GM19395 (cell line): Measurements from ENCODE around the gene ZNF100.
"Not testable (repeated sequence)": the region's sequence is repeated elsewhere in the genome, so short reads cannot be mapped to it uniquely, and the experiment has no call there.

Experiments used
- ATAC-seq: cut with Tn5 transposase; IDR thresholded peaks from one replicate; pipeline ENCODE4 v1.9.1; 2021; ENCODE audit warnings: mild to moderate bottlenecking, moderate library complexity; ENCODE audit not compliant: unreplicated experiment

The ZNF100 gene

DNA sequence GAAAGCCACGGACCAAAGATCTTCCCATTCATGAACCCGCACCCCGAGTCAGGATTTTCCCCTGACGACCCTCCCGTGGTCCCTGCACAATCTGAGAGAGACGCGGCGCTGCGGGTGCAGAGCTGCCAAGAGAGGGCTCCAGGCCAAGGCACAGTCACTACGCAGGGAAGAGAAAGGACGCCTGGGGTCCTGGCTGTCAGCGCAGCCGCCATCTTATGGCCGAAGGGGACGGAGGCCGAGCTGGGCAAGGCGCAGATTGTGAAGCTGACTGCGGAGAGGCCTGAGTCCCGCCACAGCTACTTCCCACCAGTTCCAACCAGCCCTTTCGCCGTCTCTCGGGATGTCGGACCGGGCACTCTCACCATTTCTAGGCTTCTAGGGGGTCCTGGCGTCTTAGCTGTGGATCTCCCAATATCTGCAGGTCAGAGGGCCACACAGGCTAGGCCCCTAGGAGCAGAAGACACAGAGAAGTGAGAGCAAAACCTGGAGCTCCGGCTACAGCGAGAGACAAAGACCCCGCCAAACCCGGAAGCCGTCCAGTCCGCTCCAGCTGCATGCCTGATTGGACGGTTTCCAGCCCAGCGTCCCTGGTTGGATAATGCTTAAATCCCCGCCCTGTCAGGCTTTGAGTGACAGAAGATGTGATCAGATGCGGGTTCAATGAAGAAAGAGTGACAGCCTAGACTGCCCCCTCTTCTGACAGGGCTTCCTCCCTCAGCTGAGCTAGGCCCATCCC is at the start of gene ZNF100:
TSS of gene ZNF100 (minus strand) at position 515 of the 736 bp plus-strand sequence. CDS start at position 365, 150 bp downstream.
- ATAC-seq, result peak; percentile 95

- ATAC-seq, result no peak
Observed at GRCh38 chr19:21812448-21812847, 45.1 kb upstream of the ZNF100 start.

DNA sequence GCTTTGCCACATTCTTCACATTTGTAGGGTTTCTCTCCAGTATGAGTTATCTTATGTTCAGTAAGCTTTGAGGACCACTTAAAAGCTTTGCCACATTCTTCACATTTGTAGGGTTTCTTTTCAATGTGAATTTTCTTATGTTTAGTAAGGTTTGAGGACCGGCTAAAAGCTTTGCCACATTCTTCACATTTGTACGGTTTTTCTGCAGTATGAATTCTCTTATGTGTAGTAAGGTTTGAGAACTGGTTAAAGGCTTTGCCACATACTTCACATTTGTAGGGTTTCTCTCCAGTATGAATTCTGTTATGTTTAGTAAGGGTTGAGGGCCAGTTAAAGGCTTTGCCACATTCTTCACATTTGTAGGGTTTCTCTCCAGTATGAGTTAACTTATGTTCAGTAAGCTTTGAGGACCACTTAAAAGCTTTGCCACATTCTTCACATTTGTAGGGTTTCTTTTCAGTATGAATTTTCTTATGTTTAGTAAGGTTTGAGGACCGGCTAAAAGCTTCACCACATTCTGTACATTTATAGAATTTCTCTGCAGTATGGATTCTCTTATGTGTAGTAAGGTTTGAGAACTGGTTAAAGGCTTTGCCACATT is 41.1 kb upstream of the ZNF100 start:
- ATAC-seq, result not testable (repeated sequence)

DNA sequence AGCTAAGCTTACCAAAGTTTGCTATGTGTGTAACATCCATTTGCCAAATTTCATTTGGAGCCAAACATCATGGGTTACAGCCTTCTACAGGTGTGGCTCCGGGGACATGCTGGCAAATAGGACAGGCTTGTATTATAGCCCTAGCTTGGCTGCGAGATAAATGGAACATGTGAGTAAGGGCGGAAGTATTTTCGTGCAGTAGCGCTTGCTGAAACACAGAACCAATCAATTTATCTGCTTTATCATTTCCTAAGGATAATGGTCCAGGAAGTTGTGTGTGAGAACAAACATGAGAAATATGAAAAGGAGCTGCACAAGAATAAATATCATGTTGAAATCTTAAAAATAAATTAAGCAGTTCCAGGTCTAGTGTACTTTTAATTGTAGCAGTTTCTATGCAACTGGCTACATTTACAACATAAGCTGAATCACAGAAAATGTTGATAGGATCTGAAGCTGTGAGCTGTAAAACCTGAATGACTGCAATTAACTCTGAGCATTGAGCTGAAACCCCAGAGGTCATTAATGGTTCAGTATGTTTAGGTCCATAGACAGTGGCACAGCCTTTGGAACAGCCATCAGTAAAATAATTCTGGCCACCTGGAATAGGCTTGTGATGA is 22.2 kb upstream of the ZNF100 start:
- ATAC-seq, result no peak

- no peak for ATAC-seq
Observed at GRCh38 chr19:21786936-21787335, 19.6 kb upstream of the ZNF100 start.

DNA sequence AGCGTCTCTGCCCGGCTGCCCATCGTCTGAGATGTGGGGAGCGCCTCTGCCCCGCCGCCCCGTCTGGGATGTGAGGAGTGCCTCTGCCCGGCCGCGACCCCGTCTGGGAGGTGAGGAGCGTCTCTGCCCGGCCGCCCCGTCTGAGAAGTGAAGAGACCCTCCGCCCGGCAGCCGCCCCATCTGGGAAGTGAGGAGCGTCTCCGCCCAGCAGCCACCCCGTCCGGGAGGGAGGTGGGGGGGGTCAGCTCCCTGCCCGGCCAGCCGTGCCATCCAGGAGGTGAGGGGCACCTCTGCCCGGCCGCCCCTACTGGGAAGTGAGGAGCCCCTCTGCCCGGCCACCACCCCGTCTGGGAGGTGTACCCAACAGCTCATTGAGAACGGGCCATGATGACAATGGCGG is 8.4 kb upstream of the ZNF100 start:
- ATAC-seq, result not testable (repeated sequence)

GRCh38 chr19:21766705-21767064 is 694 bp downstream of the ZNF100 start:
- peak; percentile 19 for ATAC-seq

- ATAC-seq, result no peak
Observed at GRCh38 chr19:21765151-21765550, 2.2 kb downstream of the ZNF100 start.

DNA sequence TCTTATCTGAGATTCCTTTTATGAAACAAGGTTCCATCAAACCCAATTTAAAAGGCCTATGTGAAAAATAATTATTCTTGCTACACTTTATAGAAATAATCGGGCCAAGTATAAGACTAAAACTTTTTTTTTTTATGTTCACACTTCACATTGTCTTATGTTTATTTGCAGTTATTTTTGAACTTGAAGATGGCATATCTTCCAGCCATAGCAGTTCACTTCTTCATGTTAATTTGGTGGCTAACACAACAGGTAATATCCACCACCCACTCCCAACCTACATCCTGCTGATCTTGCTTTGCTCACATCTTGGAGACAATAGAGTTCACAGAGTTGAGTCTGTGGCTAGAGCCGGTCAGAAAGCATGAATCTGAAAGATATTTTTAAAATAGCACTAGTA is 5.8 kb downstream of the ZNF100 start:
- ATAC-seq, result not testable (repeated sequence)

DNA sequence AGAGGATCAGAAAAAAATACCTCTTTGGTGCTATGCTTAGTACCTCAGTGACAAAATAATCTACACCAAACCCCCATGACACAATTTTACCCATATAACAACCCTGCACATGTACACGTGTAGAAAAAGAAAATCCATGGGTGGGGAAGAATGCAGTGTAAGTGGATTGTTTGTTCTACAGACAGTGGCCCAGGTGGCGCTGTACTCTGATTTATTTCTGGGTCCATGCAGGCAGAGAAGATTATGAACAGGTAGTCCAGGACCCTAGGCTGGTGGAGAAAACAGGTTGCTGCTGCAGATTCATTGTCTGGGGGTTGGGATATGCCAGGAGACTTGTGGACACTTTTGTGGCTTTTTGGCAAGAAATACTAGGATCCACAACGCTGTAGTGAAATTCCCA is 9.1 kb downstream of the ZNF100 start:
- ATAC-seq, result no peak

- not testable (repeated sequence) for ATAC-seq
Observed at GRCh38 chr19:21755555-21755954, 11.8 kb downstream of the ZNF100 start.

DNA sequence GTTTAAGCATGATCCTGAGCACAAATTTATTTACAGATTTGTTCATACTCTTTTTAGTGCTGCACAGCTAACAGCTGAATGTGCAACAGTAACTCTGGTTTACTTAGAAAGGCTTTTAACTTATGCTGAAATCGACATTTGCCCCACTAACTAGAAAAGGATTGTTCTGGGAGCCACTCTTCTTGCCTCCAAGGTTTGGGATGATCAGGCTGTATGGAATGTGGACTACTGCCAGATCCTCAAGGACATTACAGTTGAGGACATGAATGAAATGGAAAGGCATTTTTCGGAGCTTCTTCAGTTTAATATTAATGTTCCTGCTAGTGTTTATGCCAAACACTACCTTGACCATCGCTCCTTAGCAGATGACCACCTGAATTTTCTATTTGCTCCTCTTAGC is 16.0 kb downstream of the ZNF100 start:
- no peak for ATAC-seq

DNA sequence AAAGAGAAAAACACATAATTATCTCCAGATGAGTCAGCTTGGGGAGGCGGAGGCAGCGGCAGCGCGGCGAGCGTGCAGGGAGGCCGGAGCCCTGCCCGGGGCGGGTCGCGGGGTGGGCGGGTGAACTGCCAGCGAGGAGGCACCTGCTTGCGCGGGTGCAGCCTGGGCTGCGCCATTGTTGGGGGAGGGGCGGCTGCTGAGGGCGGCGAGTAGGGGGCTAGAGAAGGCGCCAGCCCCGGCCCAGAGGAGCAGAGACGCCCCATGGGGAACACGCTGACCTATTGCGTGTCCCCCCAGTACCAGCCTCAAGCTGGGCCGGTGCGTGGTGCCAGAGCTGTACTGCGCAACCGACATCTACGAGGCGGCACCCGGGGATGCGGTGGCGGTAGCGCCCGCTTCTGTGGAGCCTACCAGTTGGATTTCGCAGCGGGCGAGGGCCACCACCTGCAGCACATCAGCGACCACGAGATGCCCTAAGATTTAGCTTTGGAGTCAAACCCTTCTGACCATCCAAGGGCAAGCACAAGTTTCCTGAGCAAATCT is 16.7 kb downstream of the ZNF100 start:
- no peak for ATAC-seq

- ATAC-seq, result no peak
Observed at GRCh38 chr19:21749090-21749489, 18.3 kb downstream of the ZNF100 start.

GRCh38 chr19:21748088-21748487 is 19.3 kb downstream of the ZNF100 start:
- ATAC-seq, result no peak

DNA sequence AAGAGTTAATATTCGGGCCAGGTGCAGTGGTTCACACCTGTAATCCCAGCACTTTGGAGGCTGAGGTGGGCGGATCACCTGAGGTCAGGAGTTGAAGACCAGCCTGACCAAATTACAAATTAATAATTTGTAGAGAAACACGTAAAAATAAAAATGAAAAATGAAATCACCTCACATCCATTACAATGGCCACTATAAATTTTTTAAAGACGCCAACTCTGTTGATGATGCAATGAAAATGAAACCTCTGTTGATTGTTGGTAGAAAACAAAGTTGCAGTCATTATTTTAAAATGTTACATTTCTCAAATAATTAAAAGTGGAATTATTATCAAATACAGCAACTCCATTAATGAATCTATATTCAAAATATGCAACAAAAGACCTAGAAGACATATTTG is 26.8 kb downstream of the ZNF100 start:
- ATAC-seq, result no peak

GRCh38 chr19:21726942-21727747 is 40.2 kb downstream of the ZNF100 start:
- not testable (repeated sequence) for ATAC-seq

DNA sequence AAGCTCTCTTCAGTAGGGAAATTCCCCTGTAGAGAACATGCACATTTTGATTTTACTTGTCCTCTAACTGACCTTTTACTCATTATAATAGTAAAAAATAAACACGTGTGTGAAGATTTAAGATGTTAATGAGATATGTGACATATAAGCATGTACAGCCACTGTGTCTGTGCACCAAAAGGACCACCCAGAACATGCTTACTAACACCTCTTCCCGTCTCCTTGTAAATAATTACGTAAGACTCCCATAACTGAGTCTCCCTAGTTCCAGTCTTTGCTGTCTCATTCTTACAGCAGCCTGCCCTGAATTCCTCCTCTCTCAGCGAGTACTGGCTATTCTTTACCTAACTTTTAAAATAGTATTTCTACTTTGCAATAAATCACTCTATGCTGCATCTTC is 53.6 kb downstream of the ZNF100 start:
- no peak for ATAC-seq

DNA sequence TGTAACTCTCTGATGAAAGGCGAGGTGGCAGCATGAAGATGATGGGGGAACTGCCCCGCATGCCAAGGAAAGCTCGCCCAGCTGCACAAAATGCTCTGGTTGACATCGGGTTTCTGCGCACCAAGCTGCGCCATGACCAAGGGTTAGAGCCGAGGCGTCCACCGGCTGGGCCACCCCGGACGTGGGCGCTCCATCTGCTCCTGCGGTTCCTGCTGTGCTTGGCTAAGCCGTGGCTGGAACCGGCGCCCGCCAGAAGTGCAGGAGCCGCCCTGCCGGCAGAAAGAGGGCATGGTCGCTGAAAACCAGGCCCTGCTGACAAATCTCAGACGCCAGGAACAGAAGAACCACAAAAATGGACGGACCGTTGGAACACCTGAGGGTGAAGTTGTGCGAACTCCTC is 57.9 kb downstream of the ZNF100 start:
- no peak for ATAC-seq

GRCh38 chr19:21707878-21708277 is 59.5 kb downstream of the ZNF100 start:
- ATAC-seq, result not testable (repeated sequence)

DNA sequence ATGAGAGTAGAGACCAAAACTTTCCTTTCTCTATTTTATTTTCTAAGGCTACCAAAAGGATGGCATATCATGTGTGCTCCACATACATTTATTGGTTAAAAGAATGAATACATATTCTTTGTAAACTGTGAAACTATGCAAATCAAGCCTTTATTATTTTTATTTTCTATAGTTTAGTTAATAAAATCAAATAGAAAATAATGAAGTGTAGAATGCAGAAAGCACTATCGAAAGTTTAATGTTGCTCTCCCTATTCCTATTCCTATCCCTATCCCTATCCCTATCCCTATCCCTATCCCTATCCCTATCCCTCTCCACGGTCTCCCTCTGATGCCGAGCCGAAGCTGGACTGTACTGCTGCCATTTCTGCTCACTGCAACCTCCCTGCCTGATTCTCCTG is 60.3 kb downstream of the ZNF100 start:
- ATAC-seq, result no peak
